HUDEP-2 (cell line): ENCODE measurements around the gene PHLDB2.
A peak's percentile ranks its signal among the peaks of the same experiment; 100 is the strongest.

ENCODE experiments used
- DNase-seq, 76 experiments: peaks; one replicate each; lab custom pipeline; 2025; ENCODE audit not compliant: unreplicated experiment in 76 of 76; lab: John Stamatoyannopoulos, UW

The PHLDB2 gene

GRCh38 chr3:111848778-111849177 is 10.3 kb upstream of the PHLDB2 start:
- no peak for DNase-seq

GRCh38 chr3:111850537-111850936 is 8.5 kb upstream of the PHLDB2 start:
- no peak for DNase-seq

DNA sequence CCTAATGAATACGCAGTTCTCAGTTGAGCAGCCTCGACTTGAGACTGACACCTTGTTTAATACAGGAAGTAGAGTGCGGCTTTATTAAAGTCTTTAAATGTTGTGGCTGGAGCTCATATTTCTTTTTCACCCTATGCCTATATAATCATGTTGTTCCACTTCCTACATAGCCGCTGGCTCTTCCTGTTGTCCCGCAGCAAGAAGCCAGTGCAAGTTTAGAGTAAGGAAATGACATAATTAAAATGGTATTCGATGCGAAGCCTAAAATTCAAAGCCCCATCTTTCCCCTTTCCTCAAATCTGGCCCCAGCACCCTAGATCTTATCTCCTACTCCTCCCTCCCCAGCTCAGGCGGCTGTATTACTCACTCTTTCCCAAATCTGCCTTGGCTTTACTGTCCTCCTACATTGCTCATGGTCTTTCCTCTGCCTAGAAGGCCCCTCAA is 7.5 kb upstream of the PHLDB2 start:
- DNase-seq, result no peak

DNA sequence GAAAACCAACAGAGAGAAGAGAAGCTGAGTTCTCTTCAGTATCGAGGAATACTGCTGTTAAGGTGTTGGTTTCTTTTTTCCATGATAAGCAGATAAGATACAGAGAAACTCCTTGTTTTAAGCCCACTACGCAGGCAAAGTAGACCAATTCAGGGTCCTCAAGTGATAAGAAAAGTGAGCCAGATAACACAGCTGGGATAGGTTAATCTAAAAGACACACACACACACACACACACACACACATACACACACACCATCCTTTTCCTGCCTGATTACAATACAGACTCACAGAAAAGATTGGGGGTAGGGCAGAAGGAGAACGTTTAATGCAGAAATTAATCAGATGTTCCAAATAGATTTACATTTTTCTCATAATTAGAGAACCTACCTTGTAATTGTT is 6.5 kb upstream of the PHLDB2 start:
- no peak for DNase-seq

GRCh38 chr3:111853068-111853467 is 6.0 kb upstream of the PHLDB2 start:
- DNase-seq, result no peak

GRCh38 chr3:111854990-111855389 is 4.1 kb upstream of the PHLDB2 start:
- DNase-seq, result no peak

GRCh38 chr3:111856501-111856900 is 2.6 kb upstream of the PHLDB2 start:
- no peak for DNase-seq

GRCh38 chr3:111857474-111857873 is 1.6 kb upstream of the PHLDB2 start:
- no peak for DNase-seq

- no peak for DNase-seq
These were observed 423 bp upstream of the PHLDB2 start for GRCh38 chr3:111858642-111859041.

- peak in 14 of 76 experiments; percentile 1 to 26 (median 8) for DNase-seq
These were observed 1.2 kb downstream of the PHLDB2 start for GRCh38 chr3:111859974-111860859.

DNA sequence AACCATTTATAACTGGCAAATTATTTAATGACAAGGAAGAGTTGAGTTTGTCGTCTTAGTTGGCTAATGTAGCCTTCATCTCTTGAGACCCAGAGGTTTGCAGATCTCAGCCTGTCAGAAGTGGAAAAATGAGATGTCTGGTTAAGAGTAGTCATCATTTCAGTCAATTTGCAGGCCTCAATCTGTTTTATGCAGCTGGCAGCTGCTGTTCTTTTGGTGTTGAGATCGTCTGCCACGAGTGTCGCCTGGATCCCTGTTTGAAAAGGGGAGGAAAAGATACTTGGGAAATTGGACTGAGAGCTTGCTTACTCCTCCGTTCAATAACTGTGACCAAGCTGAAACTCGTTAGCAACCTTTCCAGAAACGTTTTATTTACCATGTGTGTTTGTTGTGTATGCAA is 2.3 kb downstream of the PHLDB2 start:
- no peak for DNase-seq

GRCh38 chr3:111862415-111862814 is 3.4 kb downstream of the PHLDB2 start:
- no peak for DNase-seq

DNA sequence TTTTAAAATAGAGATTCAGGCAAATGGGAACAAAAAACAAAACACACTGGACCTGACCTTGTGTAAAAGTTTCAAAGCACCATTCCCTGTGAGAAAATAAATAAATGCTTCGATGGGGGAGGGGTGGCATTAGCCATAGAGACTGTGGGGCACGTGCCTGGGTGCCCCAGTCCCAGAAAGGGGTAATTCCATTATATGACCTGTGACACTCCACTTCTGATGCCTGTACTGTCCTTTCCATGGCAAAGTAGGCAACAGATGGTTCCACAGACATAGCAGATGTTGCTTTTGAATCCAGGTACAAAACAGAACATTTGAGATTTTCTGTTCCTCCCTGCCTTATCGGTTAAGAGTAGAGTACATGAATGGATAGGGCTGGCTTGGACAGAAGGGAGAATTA is 3.9 kb downstream of the PHLDB2 start:
- DNase-seq, result no peak

GRCh38 chr3:111863942-111864694 is 5.1 kb downstream of the PHLDB2 start:
- DNase-seq, result no peak

- DNase-seq, result no peak
These were observed 6.0 kb downstream of the PHLDB2 start for GRCh38 chr3:111864821-111865656.

GRCh38 chr3:111867889-111868426 is 8.9 kb downstream of the PHLDB2 start:
- DNase-seq, result no peak

- no peak for DNase-seq
These were observed 11.6 kb downstream of the PHLDB2 start for GRCh38 chr3:111870620-111871019.

DNA sequence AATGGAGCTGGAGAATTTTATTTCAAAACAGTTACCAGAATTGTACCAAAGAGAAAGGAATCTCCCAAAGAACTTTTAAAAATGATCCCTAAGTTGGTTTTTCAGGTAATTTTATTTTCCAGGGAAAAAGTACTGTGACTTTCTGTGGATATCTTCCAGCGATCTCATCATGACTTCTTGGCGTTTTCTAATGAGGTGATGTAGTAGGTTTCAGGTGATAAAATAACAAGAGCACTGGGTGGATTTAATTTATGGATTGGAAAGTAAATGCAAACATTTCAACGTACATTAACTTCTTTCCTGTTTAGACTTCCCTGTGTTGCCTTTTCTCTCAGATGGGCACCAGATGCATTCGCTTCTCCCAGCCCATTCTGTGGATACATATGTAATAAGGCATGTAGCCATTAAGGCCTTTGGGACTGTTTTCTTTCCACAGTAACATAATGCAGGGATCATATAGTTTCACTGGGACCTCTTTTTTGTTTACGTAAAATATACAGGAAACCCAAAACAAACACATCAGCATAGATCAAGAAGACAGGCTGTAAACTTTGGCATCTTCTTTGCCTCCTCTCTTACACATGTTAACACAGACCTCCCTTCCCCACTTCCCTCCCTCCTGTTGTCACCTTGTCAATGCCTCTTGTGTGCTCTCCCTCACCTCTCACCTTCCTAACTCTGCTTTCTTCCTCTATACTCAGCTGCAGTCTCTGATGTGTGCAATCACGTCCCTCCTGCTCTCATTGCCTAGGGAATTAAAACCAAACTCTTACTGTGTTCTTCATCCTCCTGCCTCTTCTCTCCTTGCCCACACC is 13.0 kb downstream of the PHLDB2 start:
- no peak for DNase-seq

- no peak for DNase-seq
These were observed 13.9 kb downstream of the PHLDB2 start for GRCh38 chr3:111872979-111873378.
